HEK293 (cell line): ENCODE results near the gene HSFX3.

Source experiments
- CTCF ChIA-PET: fragments of 350-600 bp; formaldehyde crosslinking; extraction: SDS; loops from one replicate; lab custom pipeline; 2021; ENCODE audit warnings: antibody characterized with exemption; lab: Yijun Ruan, JAX
- POLR2A ChIA-PET: fragments of 300-600 bp; formaldehyde crosslinking; extraction: SDS; loops from one replicate; lab custom pipeline; 2020; ENCODE audit warnings: antibody characterized with exemption, inconsistent platforms; lab: Yijun Ruan, JAX
- H3K27ac ChIP-seq: fragments of 200-500 bp; sonication (Bioruptor generic); 2 replicates; pipeline ENCODE4 v1.5.1; 2014; ENCODE audit warnings: low read depth, low read length, control low read depth, inconsistent platforms; ENCODE audit errors: extremely low read depth
- H3K36me3 ChIP-seq, 2 experiments: fragments of 200-500 bp in 1 of 2; sonication (Bioruptor generic) in 1 of 2; 1 replicate in 1 of 2; 2 replicates in 1 of 2; pipeline ENCODE4 v1.5.1; 2014 to 2017; ENCODE audit warnings: inconsistent platforms in 2 of 2, low read length in 2 of 2; ENCODE audit not compliant: control insufficient read depth in 2 of 2, insufficient read depth in 1 of 2
- H3K4me1 ChIP-seq: fragments of 200-500 bp; sonication (Bioruptor generic); 2 replicates; pipeline ENCODE4 v1.5.1; 2014; ENCODE audit warnings: mild to moderate bottlenecking, low read length, inconsistent platforms; ENCODE audit not compliant: control insufficient read depth, insufficient read depth
- H3K4me3 ChIP-seq: 2 replicates; pipeline ENCODE4 v1.5.1; 2011; ENCODE audit warnings: low read depth, mild to moderate bottlenecking, control low read depth, low read length, moderate library complexity
- H3K9me3 ChIP-seq: fragments of 200-500 bp; sonication (Bioruptor generic); 2 replicates; pipeline ENCODE4 v1.5.1; 2014; ENCODE audit warnings: low read depth, low read length, inconsistent platforms; ENCODE audit not compliant: control insufficient read depth, insufficient read depth
- ATF2 ChIP-seq: fragments of 450-650 bp; formaldehyde crosslinking; IDR thresholded peaks from 2 replicates; pipeline ENCODE4 v1.5.1; 2016; ENCODE audit warnings: missing biosample characterization, missing genetic modification characterization, low read depth
- BCL11A ChIP-seq: fragments of 450-650 bp; formaldehyde crosslinking; IDR thresholded peaks from 2 replicates; pipeline ENCODE4 v1.5.1; 2016; ENCODE audit warnings: low read depth, missing biosample characterization, missing genetic modification characterization
- OSR2 ChIP-seq: fragments of 450-650 bp; formaldehyde crosslinking; IDR thresholded peaks from 2 replicates; pipeline ENCODE4 v1.5.1; 2016; ENCODE audit warnings: missing biosample characterization, missing genetic modification characterization
- SP3 ChIP-seq: fragments of 450-650 bp; formaldehyde crosslinking; IDR thresholded peaks from 2 replicates; pipeline ENCODE4 v1.5.1; 2016; ENCODE audit warnings: missing biosample characterization, missing genetic modification characterization
- WT1 ChIP-seq: fragments of 450-650 bp; formaldehyde crosslinking; IDR thresholded peaks from 2 replicates; pipeline ENCODE4 v1.5.1; 2016; ENCODE audit warnings: missing biosample characterization, missing genetic modification characterization
- ZBTB7A ChIP-seq: fragments of 450-650 bp; formaldehyde crosslinking; IDR thresholded peaks from 2 replicates; pipeline ENCODE4 v1.5.1; 2016; ENCODE audit warnings: low read depth, missing biosample characterization, missing genetic modification characterization
- ZFP37 ChIP-seq: fragments of 450-650 bp; formaldehyde crosslinking; IDR thresholded peaks from 2 replicates; pipeline ENCODE4 v1.5.1; 2016; ENCODE audit warnings: missing biosample characterization, missing genetic modification characterization
- ZNF112 ChIP-seq: fragments of 450-650 bp; formaldehyde crosslinking; IDR thresholded peaks from 2 replicates; pipeline ENCODE4 v1.5.0; 2017; ENCODE audit warnings: missing biosample characterization, missing genetic modification characterization
- ZNF114 ChIP-seq: fragments of 450-650 bp; formaldehyde crosslinking; IDR thresholded peaks from 2 replicates; pipeline ENCODE4 v1.5.0; 2017; ENCODE audit warnings: missing biosample characterization, missing genetic modification characterization
- ZNF138 ChIP-seq: fragments of 450-650 bp; formaldehyde crosslinking; IDR thresholded peaks from 2 replicates; pipeline ENCODE4 v1.5.1; 2016; ENCODE audit warnings: missing biosample characterization, missing genetic modification characterization, borderline replicate concordance
- ZNF148 ChIP-seq: fragments of 450-650 bp; formaldehyde crosslinking; IDR thresholded peaks from 2 replicates; pipeline ENCODE4 v1.5.0; 2017; ENCODE audit warnings: missing biosample characterization, missing genetic modification characterization, borderline replicate concordance
- ZNF2 ChIP-seq: fragments of 450-650 bp; formaldehyde crosslinking; IDR thresholded peaks from 2 replicates; pipeline ENCODE4 v1.5.1; 2016; ENCODE audit warnings: missing biosample characterization, missing genetic modification characterization
- ZNF202 ChIP-seq: fragments of 450-650 bp; formaldehyde crosslinking; IDR thresholded peaks from 2 replicates; pipeline ENCODE4 v1.5.1; 2016; ENCODE audit warnings: missing biosample characterization, missing genetic modification characterization, borderline replicate concordance
- ZNF214 ChIP-seq: fragments of 450-650 bp; formaldehyde crosslinking; IDR thresholded peaks from 2 replicates; pipeline ENCODE4 v1.5.1; 2017; ENCODE audit warnings: missing biosample characterization, mild to moderate bottlenecking, missing genetic modification characterization, borderline replicate concordance
- ZNF24 ChIP-seq: fragments of 450-650 bp; formaldehyde crosslinking; IDR thresholded peaks from 2 replicates; pipeline ENCODE4 v1.5.1; 2016; ENCODE audit warnings: missing biosample characterization, missing genetic modification characterization
- ZNF350 ChIP-seq: fragments of 450-650 bp; formaldehyde crosslinking; IDR thresholded peaks from 2 replicates; pipeline ENCODE4 v1.5.0; 2017; ENCODE audit warnings: missing biosample characterization, mild to moderate bottlenecking, missing genetic modification characterization
- ZNF354C ChIP-seq: fragments of 450-650 bp; formaldehyde crosslinking; IDR thresholded peaks from 2 replicates; pipeline ENCODE4 v1.5.1; 2016; ENCODE audit warnings: missing biosample characterization, missing genetic modification characterization, low read depth, borderline replicate concordance
- ZNF404 ChIP-seq: fragments of 450-650 bp; formaldehyde crosslinking; IDR thresholded peaks from 2 replicates; pipeline ENCODE4 v1.5.1; 2017; ENCODE audit warnings: missing biosample characterization, missing genetic modification characterization
- ZNF610 ChIP-seq: fragments of 450-650 bp; formaldehyde crosslinking; IDR thresholded peaks from 2 replicates; pipeline ENCODE4 v1.5.1; 2016; ENCODE audit warnings: missing biosample characterization, missing genetic modification characterization, borderline replicate concordance
- ZNF670 ChIP-seq: fragments of 450-650 bp; formaldehyde crosslinking; IDR thresholded peaks from 2 replicates; pipeline ENCODE4 v1.5.1; 2016; ENCODE audit warnings: missing biosample characterization, missing genetic modification characterization, low read depth
- ZNF776 ChIP-seq: fragments of 450-650 bp; formaldehyde crosslinking; IDR thresholded peaks from 2 replicates; pipeline ENCODE4 v1.5.0; 2017; ENCODE audit warnings: missing biosample characterization, missing genetic modification characterization, borderline replicate concordance
- ZNF785 ChIP-seq: fragments of 450-650 bp; formaldehyde crosslinking; IDR thresholded peaks from 2 replicates; pipeline ENCODE4 v1.5.1; 2016; ENCODE audit warnings: missing biosample characterization, missing genetic modification characterization
- ZNF830 ChIP-seq: fragments of 450-650 bp; IDR thresholded peaks from 2 replicates; pipeline ENCODE4 v1.5.0; 2018; ENCODE audit warnings: missing biosample characterization, missing genetic modification characterization, low read depth, mild to moderate bottlenecking, moderate library complexity
- ZNF843 ChIP-seq: fragments of 450-650 bp; formaldehyde crosslinking; IDR thresholded peaks from 2 replicates; pipeline ENCODE4 v1.5.1; 2016; ENCODE audit warnings: missing biosample characterization, missing genetic modification characterization
- ZSCAN16 ChIP-seq: fragments of 450-650 bp; formaldehyde crosslinking; IDR thresholded peaks from 2 replicates; pipeline ENCODE4 v1.5.1; 2016; ENCODE audit warnings: missing biosample characterization, missing genetic modification characterization
- ZSCAN4 ChIP-seq: fragments of 450-650 bp; formaldehyde crosslinking; IDR thresholded peaks from 2 replicates; pipeline ENCODE4 v1.5.1; 2017; ENCODE audit warnings: missing biosample characterization, missing genetic modification characterization
- ZXDB ChIP-seq: fragments of 450-650 bp; formaldehyde crosslinking; IDR thresholded peaks from 2 replicates; pipeline ENCODE4 v1.5.1; 2016; ENCODE audit warnings: missing biosample characterization, missing genetic modification characterization

The HSFX3 gene

GRCh38 chrX:149518236-149518635 is 31.5 kb downstream of the HSFX3 start:
- Histone ChIP-seq H3K36me3 (no peaks in the 10 kb centered on the region), H3K4me3 (no peak overlapping the region), H3K9me3 (no peaks in the 10 kb centered on the region), H3K4me1 (no peaks in the 10 kb centered on the region), H3K27ac (no peak overlapping the region)
- TF ChIP-seq ZNF148 (tag by site-specific recombination) (no peak), BCL11A (tag by site-specific recombination) (no peak), ZXDB (tag by site-specific recombination) (no peak), ATF2 (no peak), ZNF843 (no peak), ZSCAN4 (no peak), ZNF670 (tag by site-specific recombination) (no peak), ZNF776 (tag by site-specific recombination) (no peak), SP3 (tag by site-specific recombination) (no peak)
- ChIA-PET POLR2A (no interaction called here), CTCF (interaction anchor here (0.7 kb wide), 1 partner anchor 555 kb away, joined by 3 read pairs; no protein-coding TSS in a partner anchor)

GRCh38 chrX:149517308-149517707 is 32.4 kb downstream of the HSFX3 start:
- Histone ChIP-seq H3K4me1 (no peaks in the 10 kb centered on the region), H3K27ac (no peak overlapping the region), H3K9me3 (no peaks in the 10 kb centered on the region), H3K36me3 (no peaks in the 10 kb centered on the region), H3K4me3 (no peak overlapping the region)
- ChIA-PET POLR2A (no interaction called here), CTCF (interaction anchor here (0.7 kb wide), 2 partner anchors 555 to 1467 kb away, joined by 3 to 5 read pairs; no protein-coding TSS in a partner anchor)
- no peak for TF ChIP-seq ZNF114 (tag by site-specific recombination)
- no peak for TF ChIP-seq OSR2 (tag by site-specific recombination)
- no peak for TF ChIP-seq ZFP37 (tag by site-specific recombination)
- no peak for TF ChIP-seq ZNF404
- TF ChIP-seq ZNF354C (tag by site-specific recombination) = no peak
- TF ChIP-seq ZNF785 (tag by site-specific recombination) = no peak
- TF ChIP-seq ZBTB7A (tag by site-specific recombination) = no peak
- no peak for TF ChIP-seq ZNF214 (tag by site-specific recombination)
- no peak for TF ChIP-seq ZNF138
- TF ChIP-seq ZNF350 (tag by site-specific recombination) = no peak
- TF ChIP-seq WT1 (tag by site-specific recombination) = no peak
- TF ChIP-seq ZNF2 (tag by site-specific recombination) = no peak
- TF ChIP-seq ZSCAN16 (tag by site-specific recombination) = no peak
- no peak for TF ChIP-seq ZNF202 (tag by site-specific recombination)
- no peak for TF ChIP-seq ZNF610 (tag by site-specific recombination)
- TF ChIP-seq ZNF112 (tag by site-specific recombination) = no peak
- no peak for TF ChIP-seq ZNF830 (tag by site-specific recombination)
- TF ChIP-seq ZNF24 (tag by site-specific recombination) = no peak
